GM20000 (cell line): ENCODE data around the gene ZNF608.

Source experiments
- DNase-seq: peaks from one replicate; pipeline ENCODE4 v3.0.0; 2012; ENCODE audit warnings: low spot score
- TF ChIP-seq, protein P1 (sequence below): IDR thresholded peaks from 2 replicates; pipeline ENCODE4 v1.5.1; 2012; ENCODE audit warnings: mild to moderate bottlenecking, control low read depth; ENCODE audit errors: extremely low read depth, missing control alignments

Gene ZNF608

DNA sequence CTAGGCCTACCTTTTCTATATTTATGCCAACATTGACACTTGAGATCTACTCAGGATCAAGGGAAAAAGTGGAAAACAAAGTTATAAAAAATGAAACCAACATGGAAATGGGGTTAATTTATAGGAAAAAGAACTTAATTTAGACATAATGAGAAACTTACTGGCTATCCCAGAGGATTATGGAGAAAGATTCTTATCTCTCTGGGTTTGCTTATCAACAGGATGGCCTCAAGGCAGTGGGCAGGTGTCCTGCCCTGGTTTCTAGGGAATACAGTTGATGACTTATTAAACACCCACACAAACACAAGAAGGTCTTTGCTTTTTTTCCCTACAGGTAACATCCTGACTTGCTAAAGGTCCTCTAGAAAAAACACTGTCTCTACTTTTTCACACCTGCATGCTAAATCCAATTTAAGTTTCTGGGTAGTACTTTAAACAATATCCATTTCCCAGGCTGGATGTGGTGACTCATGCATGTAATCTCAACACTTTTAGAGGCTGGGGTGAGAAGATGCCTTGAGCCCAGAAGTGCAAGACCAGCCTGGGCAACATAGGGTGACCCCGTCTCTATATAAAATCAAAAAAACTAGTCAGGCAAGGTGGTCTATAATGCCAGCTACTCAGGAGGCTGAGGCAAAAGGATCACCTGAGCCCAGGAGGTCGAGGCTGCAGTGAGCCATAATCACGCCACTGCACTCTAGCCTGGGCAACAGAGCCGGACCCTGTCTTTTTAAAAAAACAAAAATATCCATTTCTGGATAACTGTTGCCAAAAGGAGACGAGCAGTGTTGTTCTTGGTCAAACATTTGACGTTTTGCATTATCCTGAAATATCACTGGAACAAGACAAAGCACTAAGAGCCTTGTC is 6.6 kb upstream of the ZNF608 start:
- TF ChIP-seq, protein P1, sequence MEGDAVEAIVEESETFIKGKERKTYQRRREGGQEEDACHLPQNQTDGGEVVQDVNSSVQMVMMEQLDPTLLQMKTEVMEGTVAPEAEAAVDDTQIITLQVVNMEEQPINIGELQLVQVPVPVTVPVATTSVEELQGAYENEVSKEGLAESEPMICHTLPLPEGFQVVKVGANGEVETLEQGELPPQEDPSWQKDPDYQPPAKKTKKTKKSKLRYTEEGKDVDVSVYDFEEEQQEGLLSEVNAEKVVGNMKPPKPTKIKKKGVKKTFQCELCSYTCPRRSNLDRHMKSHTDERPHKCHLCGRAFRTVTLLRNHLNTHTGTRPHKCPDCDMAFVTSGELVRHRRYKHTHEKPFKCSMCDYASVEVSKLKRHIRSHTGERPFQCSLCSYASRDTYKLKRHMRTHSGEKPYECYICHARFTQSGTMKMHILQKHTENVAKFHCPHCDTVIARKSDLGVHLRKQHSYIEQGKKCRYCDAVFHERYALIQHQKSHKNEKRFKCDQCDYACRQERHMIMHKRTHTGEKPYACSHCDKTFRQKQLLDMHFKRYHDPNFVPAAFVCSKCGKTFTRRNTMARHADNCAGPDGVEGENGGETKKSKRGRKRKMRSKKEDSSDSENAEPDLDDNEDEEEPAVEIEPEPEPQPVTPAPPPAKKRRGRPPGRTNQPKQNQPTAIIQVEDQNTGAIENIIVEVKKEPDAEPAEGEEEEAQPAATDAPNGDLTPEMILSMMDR, result no peak
- DNase-seq, result no peak

- no peak for DNase-seq
- TF ChIP-seq, protein P1, result no peak
These were observed 4.6 kb upstream of the ZNF608 start for GRCh38 chr5:124751031-124751430.

DNA sequence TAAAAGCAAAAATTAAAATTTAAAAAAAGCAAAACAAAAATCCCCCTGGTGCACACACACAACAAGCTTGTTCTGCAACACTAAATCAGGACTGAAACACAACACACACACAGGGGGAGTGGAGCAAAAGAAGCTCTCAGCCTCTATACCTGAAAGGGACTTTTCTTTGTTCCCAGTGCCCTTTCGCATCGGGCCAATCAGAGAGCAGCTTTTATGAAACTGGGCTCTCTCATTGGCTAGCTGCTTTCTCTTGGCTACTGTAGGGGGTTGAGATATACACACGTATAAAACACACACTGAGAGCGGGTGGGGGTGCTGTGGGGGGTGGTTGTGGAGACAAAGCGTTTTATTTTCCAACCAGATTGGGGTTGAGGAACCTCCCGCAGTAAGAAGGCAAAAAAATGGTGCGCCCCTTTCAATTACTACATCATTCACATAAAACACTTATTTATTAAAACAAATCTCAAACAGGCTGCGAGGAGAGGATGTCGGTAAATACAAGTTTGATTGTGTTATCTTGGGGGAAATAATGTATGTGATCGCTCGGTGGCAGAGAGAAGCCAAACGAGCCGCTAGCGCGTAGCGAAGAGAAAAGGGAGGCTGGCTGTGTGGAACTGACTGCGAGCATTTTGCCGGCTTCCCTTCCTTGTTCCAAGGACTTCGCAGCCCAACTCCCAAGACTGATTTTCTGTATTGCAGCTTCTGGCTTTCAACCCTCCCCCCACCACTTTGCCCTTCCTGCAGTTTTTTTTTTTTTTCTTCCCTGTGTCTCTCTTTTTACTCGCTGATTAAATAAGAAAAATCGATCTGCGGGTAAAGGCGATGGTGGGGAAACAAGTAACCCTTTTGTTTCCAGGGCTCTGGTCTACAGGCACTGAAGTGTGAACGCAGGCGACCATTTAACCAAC is 2.5 kb upstream of the ZNF608 start:
- TF ChIP-seq, protein P1, result no peak
- peak; percentile 86 for DNase-seq

DNA sequence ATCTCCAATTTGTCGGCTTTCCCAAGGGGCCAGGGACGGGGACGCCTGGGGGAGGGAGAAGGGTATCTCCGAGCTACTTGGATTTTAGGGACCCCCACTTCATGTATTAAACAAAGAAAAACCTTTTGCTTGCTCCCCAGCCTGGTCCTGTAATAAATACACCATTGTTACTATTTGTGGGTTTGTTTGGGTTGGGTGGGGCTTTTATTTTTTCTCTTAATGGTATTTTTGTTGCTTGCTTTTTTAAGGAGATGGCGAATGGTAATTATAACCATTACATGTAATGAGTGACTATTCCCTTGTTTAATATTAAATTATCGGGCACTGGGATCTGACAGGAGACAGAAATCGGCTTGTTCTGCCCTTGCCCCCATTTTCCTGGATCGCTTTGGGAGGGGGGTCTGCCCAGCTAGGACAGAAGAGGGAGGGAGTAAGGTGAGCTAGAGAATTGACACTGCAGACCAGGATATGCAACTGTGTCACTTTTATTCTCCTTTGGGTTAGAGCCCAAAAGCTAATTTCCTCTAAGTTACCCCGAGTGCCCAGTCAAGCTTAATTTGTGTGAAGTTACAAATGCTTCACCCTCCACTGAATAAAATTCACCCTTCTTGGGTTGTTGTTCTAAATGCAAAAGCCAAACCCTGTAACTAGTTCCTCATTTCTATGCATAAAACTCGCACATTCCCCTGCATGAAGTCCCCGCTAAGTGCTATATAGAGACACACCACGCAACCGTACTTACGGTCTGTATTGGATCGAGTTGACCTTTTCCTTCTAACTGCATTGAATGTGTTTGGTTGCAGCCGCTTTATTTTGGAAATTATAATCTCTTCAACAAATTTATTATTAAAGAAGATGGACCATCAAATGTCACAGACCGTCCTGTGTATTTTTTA is 1.6 kb upstream of the ZNF608 start:
- no peak for DNase-seq
- TF ChIP-seq, protein P1, result no peak

DNA sequence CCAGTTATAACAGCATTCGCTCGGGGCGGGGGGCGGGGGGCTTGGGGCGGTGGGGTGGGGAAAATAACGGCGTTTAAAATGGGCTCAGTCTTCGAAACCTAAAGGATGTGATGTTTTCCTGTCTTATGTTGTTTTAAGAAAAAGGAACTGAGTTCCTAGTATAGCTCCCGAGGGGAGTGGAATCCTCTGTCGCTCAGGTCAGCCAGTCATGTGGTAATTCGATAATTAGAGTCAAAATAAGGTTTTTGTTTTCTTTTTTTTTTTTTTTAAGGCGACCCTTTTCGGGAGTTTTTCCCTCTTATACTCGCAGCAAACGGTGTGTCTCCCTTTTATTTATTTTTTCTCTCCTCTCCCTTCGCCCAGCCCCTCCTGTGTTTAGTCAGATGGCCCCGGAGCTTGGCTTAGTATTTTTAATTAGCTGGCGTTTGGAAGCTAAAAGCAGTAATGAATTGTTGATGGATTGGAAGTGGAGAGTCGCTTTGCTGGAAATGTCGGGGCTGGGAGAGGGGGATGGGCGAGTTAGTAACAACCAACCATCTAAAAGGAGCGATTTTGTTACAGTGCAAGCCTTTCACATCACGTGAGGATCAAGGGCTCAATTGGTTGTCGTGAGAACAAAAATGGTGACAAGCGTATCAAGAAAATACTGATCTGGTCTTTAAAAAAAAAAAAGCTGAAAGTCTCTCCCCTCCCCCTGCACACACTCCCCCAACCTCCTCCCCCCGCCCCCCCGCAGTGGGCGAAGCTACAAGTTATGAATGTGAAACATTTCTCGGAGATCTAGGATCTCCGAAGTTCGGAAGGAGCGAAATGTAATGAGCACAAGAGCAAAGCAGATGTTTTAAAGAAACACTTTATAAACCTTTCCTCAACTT is 714 bp upstream of the ZNF608 start:
- no peak for DNase-seq
- TF ChIP-seq, protein P1, result no peak
